Activated T-cell treated with anti-CD3 and anti-CD28 coated beads, Interleukin-2, amount 50 U/mL, for 48 hours (primary cell): ENCODE data around the gene DCT.
"Not testable (repeated sequence)": the region's sequence is repeated elsewhere in the genome, so short reads cannot be mapped to it uniquely, and the experiment has no call there.

Experiments used
- DNase-seq, 2 experiments: peaks; one replicate each; pipeline ENCODE4 v3.0.0-alpha.2; 2020

DCT gene

DNA sequence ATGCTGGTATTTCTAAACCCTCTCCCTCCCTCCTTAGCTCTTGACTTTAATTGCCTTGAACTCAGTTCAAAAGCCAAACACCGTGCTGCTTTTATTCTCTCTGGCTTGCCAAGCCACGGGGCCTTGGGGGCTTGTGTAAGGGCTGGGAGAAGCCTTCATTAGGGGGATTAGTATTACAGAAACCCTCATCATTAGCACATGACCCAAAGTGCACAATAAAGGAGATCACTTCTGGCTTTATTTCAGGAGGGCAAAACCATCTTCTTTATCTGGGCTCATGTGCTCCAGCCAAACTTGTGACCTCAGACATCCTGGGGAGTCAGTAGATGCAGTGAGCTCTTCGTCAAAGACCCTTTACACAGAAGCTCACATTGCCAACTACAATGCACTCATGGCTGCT, at the start of gene DCT:
Gene DCT, minus strand, starts transcription at position 67 of the 400 bp plus-strand sequence. CDS start 427 bp downstream, outside the sequence.
- no peak for DNase-seq

DNA sequence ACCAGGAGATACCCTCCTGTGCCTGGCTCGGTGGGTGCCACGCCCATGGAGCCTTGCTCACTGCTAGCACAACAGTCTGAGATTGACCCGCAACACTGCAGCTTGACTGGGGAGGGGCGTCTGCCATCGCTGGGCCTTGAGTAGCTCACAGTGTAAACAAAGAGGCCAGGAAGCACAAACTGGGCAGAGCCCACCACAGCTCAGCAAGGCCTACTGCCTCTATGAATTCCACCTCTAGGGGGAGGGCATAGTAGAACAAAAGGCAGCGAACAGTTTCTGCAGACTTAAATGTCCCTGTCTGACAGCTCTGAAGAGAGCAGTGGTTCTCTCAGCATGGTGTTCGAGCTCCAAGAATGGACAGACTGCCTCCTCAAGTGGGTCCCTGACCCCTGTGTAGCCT, 47.5 kb upstream of the DCT start:
- DNase-seq = not testable (repeated sequence)

DNA sequence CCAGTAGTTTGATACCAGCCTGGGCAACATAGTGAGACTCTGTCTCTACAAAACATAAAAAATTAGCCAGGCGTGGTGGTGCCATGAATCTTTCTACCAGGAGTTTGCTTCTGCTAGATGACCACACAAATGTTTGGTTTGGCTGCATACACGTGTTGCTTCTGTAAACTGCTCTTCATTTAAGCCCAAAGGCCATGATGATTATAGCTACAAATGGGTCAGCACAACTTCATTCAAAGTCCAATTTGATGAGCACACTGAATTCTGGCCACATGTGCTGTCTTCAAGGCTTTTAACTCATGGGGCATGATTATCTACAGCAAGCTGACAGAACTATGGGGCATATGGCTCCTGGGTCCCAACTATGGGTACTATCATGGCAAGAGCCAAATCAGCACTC, 46.3 kb upstream of the DCT start:
- DNase-seq = no peak

DNA sequence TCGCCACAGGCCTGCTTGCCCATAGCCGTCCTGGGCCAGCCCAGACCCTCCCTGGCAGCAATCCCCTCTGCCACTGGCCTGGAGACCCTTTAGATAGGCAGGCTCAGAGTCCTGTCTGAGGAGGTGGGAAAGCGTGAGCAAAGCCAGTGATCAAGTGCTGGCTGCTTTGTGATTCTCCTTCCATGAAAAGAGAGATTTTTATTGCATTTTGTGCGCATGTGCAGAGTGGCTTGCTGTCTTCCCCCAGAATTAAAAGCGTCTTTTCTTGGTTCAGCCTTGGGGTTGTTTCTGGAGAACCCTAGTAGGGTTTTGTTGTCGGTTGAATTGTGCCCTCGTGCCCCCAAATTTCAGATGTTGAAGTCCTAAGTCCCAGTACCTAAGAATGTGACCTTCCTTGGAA, 44.9 kb upstream of the DCT start:
- DNase-seq = no peak

DNA sequence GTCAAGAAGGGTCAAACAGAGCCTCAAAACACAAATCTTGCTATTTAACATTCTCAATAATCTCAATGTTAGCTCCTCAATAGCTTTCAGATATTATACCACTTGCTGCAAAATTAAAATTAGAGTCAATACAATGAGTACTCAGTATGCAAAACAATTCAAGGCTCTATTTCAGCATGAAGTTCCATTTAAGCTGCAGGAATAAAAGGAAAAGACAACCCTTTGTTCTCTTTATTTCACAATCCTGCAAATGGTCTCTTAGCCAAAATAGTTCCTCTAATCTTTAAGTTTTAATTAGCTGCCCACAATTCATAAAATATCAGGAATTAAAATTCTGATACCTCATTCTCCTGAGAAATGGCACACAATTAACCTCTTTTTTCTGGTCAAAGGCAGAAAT, 40.5 kb upstream of the DCT start:
- no peak for DNase-seq

DNA sequence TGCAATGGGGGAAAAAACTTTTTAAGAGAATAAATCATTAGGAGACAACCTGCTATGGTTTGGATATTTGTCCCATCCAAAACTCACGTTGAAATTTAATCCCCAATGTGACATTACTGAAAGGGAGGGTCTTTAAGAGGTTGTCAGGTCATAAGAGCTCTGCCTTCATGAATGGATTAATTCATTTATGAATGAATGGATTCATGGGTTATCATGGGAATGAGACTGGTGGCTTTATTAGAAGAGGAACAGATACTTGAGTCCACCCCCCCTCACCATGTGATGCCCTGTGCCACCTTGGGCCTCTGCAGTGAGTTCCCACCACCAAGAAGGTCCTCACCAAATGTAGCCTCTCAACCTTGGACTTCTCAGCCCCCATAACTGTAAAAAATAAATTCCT, 37.0 kb upstream of the DCT start:
- no peak for DNase-seq

DNA sequence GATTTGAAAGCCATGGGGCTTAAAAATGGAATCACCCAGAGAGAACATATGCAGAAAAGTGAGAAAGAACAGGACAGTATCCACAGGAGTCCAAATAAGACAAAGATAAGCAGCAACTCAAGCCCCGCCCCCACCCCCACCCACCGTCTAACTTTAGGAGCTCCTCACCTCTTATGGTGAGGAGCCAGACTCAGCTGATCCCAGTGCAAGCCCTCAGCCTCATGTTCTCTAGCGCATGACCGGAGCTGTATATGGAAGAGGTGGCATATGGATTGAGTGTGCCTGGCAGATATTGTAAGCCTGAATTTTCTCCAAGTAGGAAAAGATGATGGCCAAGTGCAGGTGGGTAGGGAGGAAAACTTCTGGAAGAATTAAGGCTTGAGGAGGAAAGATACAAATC, 36.4 kb upstream of the DCT start:
- no peak for DNase-seq

DNA sequence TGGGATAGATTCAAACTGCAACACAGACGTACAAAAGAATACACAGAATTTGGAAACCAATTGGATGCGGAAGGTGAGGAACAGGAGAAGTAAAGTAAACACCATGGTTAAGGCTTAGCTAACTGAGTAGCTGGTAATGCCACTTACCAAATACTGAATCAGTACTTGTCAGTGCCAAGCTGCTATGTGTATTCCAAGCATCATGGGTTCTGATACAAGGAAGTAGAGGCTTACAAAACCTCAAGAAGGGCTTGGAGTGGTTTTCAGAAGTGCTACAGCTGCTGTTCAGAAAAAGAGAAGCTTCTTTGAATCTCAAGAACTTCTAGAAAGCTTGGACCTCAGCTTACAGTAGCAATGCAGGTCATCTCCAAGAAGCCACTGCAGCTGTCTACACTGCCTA, 35.9 kb upstream of the DCT start:
- no peak for DNase-seq

DNA sequence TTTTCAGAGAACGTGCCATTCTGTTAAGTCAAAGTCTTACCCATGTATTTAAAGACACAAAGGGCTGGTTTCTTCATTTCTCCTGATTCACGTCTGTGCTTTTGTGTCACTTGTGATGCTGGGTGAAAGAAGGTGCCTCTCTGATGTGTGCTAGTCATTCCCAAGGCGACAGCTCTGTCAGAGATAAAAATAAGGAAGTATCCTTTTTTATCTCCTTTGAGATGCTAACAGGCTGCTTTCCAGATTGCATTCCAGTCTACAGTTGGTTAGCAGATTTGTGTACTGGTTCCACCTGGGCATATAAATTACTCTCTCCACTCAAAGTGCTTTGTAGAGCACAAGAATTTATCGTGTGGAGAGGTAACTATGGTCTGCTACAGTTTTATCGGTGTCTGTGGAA, 33.5 kb upstream of the DCT start:
- no peak for DNase-seq

DNA sequence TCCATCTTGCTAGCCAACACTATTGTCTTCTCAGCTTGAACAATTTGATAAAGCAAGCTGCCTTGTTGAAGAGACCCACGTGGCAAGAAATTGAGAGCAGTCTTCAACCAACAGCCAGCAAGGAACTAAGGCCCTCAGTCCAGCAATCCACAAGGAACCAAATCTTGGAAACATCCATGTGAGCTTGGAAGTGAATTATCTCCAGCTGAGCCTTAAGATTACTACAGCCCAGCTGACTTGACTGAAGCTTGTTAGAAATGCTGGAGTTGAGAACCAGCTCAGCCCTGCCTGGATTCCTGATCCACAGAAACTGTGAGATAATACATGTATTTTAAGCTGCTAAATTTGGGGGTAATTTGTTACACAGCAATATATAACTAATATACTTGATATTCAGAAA, 26.2 kb upstream of the DCT start:
- DNase-seq = no peak

DNA sequence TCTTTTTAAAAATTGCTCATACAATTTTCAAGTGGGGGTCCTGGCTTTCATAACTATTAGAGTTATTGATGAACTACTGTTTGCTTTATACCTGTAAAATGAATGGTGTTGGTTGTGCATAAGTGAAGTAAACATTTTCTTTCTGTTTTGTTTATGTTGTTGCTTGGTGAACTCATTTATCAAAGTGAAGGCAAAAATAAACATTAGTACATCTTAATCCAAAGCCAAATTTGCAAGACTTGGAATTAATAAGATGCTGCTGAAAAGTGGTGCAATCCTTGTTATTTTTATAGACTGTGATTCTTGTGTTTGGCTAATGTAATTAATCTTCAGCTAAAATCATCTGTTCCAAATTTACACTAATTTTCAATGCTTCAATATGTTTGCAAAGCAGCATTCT, 24.4 kb upstream of the DCT start:
- no peak for DNase-seq

DNA sequence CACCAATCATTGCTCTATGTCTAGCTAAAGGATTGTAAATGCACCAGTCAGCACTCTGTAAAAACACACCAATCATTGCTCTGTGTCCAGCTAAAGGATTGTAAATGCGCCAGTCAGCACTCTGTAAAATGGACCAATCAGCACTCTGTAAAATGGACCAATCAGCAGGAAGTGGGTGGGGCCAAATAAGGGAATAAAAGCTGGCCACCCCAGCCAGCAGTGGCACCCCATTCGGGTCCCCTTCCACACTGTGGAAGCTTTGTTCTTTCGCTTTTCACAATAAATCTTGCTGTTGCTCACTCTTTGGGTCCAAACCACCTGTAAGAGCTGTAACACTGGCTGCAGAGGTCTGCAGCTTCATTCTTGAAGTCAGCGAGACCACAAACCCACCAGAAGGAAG, 19.3 kb upstream of the DCT start:
- DNase-seq = not testable (repeated sequence)

DNA sequence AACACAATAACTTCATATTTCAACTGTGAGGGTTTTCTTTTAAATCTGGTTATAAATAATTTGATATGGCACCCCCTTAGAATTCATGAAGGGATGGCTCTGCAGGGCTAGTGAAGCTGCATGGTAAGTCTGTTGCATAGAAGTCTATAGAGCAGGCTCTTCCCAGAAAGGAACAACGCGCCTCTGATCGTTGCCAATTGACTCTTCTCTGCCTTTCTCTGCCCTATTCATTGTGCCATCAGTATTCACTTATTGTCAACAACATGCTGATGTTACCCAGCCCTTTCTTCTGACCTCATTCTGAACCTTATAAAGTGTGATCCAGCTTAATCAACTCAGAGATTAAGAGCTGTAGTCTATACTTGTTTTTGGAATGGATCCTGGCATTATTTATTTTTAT, 16.3 kb upstream of the DCT start:
- DNase-seq = no peak

DNA sequence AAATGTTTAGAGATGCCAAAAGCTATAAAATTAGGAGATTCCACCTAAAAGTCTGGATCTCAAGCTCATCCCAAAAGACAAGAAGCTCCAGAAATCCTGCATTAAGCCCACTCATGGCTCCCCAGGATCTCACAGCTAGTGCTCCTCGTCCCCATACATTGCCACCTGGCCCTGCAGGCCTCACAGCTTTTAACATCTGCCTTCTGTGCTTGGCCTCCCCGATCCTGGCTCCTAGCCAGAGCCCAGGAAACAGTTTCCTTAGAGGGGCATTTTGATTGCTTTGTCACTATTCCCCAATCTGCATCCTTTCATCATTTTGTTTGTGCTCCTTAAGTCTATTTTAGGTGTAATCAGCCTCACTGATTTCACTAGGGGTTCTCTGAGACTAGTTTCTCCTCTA, 14.5 kb upstream of the DCT start:
- DNase-seq = no peak

DNA sequence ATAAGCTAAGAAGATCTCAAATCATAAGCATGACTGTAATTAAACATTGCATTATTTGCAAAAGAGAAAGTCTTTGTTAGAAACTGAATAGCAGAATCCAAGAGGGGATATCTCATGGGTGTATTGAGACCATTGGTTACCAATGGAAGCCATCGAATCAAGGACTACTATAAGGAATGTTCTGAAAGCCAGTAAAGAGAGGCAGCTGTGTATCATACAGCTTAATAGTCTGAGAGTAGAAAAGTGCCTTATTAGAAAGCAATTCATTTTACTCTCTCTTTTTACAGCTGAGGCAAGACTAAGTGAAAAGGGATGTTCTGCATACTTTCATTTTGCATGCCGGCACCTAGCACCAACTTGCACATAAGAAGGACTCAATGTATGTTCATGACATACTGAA, 7.6 kb upstream of the DCT start:
- no peak for DNase-seq

DNA sequence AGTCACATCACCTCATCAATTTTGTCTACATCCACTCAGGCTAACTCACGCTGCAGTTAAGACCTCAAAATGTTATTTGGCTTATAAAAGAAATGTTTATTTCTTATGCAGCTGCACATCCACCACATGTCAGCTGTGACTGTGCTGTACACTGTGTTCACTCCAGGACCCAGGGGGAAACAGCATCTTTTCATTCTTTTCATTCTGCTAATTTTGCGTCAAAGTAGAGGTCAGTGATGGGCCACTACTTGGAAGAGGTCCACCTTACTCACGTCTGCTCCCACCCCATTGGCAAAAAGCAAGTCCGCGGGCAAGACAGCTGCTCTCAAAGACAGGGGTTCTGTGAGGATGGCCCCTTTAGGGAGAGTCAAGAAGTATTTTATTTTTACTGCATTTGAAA, 4.5 kb upstream of the DCT start:
- no peak for DNase-seq

DNA sequence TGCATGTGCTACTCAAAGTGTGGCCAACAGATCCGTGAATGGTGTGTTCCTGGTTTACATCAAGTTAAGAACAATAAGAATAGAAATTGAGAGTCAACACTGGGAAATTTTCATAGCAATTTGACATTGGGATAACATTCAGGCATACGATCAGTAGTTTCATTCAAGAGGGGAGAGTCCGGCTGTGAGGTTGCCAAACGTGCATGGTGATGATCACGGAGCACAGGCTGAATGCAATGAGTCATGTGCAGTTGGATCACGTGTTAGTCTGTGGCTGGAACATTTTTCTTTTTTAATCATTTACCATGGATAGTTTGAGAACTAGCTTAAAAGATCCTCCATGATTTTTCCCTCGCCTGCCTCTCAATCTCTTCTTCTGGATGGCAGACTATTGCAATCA, 2.5 kb upstream of the DCT start:
- DNase-seq = no peak

DNA sequence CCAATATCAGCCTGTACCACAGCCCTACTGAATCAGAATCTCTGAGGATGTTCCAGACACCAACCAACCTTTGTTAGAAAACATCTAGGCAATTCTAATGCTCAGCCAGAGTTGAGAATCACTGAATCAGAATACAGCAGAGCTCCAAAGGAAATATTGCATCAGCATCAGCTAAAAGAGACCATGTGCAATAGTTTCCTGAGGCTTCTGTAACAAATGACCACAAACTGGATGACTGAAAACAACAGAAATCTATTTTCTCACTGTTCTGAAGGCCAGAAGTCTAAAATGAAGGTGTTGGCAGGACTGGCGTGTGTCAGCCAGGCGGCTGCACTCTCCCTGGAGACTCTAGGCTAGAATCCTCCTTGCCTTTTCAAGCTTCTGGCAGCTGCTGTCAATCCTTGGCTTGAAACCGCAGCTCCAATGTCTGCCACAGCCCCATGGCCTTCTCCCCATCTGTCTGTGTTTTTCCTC, 1.2 kb upstream of the DCT start:
- DNase-seq = no peak

DNA sequence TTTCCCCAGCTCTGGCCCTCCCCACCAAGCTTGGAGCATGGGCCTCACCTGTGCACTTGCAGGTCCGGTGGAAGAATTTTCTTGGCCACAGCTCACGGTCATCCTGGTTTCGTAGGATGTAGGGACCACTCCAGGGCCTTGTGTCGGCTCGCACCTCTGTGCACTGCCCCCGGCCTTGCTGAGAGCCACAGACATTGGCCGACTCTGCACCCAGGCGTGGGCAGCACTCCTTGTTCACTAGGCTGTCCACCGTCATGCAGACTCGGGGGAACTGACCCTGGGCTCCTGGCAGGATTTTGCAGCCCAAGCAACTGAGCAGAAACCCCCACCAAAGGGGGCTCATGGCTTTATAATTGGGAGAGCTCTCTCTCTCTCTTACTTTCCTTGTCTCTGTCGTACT, 569 bp downstream of the DCT start:
- DNase-seq = no peak

DNA sequence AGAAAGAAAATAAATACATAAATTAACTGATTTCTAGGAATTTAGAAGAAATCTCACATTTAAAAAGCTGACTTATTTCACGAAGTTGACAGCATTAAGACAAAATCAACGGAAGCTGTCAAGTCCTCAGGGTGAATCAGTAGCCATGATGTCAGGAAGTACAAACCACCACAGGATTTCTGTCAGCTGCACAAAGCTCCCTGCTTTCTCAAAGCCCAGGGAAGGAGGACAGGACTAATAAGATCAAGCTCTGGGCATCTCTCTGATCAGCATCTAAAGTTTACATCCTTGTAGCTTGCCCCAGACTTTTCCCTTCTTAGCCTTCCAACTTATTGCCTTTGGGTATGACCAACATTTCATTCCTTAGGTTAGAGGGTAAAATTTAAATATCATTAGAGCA, 9.4 kb downstream of the DCT start:
- no peak for DNase-seq

DNA sequence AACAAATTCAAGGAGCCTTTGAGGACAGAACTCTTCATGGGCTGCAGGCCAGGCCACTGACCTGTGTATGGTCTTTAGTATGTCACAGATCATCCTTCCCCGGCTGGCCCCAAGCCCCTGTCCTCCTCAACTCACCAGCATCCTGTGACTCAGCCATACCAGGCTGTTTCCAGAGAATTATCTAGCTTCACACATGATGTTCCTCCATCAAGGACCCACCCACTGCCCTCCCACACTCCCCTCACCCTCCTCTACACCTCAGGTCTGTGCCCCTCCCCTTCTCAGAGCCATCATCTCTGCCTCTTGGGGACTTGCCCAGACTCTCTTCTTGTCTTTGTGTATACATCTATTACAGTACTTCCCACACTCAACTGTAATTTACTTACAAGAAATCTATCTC, 14.7 kb downstream of the DCT start:
- peak; percentile 34 to 38 for DNase-seq

DNA sequence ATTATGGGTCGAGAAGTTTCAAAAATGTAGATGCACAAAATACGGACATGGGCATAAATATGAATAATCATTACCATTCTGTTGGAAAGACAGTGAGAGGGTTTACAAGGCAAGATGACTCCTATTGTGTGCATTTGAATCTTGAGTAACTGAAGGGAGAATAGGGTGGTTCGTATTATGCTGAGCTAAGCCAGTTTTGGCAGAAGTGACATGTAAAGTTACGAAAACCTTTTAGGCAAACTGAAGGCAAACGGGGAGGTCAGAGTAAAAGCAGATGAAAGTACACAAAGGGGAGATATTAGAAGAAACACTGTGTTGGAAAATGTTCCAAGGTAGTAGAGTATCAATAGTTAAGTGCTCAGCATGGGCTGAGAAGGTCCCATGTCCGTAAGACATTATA, 16.8 kb downstream of the DCT start:
- no peak for DNase-seq

DNA sequence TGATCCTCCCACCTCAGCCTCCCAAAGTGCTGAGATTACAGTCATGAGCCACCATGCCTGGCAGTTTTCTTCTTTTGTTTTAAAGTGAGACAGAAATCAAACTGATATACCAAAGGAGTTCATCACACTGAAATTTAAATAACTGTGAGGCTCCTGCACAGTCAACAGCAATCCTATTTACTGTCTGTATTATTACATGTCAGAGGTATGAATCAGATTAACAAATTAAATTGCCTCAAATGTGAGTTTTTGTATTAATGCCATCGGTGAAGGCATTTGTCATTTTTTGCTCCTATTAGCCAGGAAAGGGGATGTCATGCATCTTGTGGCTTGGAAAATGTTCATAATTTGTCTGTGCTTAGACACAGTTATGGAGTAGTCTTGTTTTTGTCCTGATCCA, 20.4 kb downstream of the DCT start:
- no peak for DNase-seq

DNA sequence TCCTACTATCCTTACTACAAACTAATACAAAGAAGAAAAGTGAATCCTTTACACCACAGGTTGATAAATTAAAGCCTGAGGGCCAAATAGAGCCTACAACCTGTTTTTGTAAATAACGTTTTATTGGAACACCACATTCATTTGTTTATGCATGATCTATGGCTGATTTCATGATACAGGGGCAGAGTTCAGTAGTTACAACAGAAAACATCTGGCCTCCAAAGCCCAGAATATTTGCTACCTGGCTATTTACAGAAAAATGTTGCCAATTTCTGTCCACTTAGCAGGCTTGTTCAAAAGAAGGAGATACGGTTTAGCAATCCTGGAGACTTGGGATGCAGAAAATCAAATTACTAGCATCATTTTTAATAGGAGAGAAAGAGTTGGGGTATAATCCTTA, 24.1 kb downstream of the DCT start:
- no peak for DNase-seq

DNA sequence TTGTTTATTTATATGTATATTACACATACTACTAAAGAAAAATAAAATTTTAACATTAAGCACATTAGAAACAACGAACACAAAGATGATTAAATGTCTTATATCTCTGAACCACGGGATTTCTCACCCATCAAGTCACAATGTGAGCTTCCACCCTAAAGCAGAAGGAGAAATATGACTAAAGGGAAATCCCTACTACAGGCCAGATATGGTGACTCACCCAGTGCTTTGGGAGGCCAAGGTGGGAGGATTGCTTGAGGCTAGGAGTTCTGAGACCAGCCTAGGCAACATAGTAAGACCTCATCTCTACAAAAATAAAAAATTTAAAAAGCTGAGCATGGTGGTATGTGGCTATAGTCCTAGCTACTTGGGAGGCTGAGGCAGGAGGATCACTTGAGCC, 24.6 kb downstream of the DCT start:
- peak in 1 of 2 experiments; percentile 40 for DNase-seq

DNA sequence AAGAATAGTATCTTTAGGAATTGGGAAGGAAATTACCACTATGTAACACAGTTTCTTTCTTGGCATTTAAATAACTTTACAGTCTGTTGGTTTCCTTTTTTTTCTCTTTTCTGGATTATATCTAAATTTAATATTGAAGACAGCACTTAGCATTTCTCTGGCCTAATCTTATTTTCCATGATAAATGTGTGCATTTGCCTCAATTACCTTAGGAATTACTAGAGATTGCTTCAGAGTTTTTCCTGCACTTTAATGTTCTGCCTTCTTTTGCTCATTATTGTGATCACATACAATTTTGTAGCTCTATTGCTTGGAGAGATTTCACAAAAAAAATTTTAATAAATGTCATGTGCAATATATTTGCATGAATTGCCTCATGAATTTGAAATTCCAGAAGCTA, 25.1 kb downstream of the DCT start:
- DNase-seq = no peak
